OCI-LY1 (cell line): Measurements from ENCODE around the gene GRB2.

Experiments used
- CTCF ChIP-seq: fragments of 200-600 bp; sonication (generic), shearing (Covaris generic); IDR thresholded peaks from 2 replicates; pipeline ENCODE4 v1.5.1; 2017; ENCODE audit warnings: mild to moderate bottlenecking, antibody characterized with exemption, low read length, moderate library complexity, mixed read lengths
- EZH2 ChIP-seq: fragments of 200-600 bp; sonication (generic), shearing (Covaris generic); IDR thresholded peaks from 2 replicates; pipeline ENCODE4 v1.8.0; 2017; ENCODE audit warnings: borderline replicate concordance, mixed run types, mild to moderate bottlenecking, antibody characterized with exemption, low read length, moderate library complexity, mixed read lengths

GRCh38 chr17:75404731-75405364 lies 630 bp downstream of the GRB2 start:
- no peak for TF ChIP-seq EZH2
- TF ChIP-seq CTCF: no peak
